RWPE2 (cell line): Measurements from ENCODE around the gene NKAIN2.
"Not testable (repeated sequence)": the region's sequence is repeated elsewhere in the genome, so short reads cannot be mapped to it uniquely, and the experiment has no call there.

Experiments
- ATAC-seq: fragments of 200-7000 bp; cut with Tn5 transposase; 3 replicates; pipeline ENCODE4 v1.9.1; 2021; ENCODE audit warnings: low read depth
- DNase-seq: peaks from one replicate; pipeline ENCODE4 v3.0.0-alpha.2; 2020; ENCODE audit warnings: low spot score
- H3K27ac ChIP-seq: fragments of 450-650 bp; 2 replicates; pipeline ENCODE4 v1.5.1; 2017; ENCODE audit warnings: mild to moderate bottlenecking; ENCODE audit not compliant: poor library complexity, severe bottlenecking
- H3K27me3 ChIP-seq: fragments of 250-450 bp; sonication (Bioruptor Pico); 2 replicates; pipeline ENCODE4 v1.5.1; 2021; ENCODE audit warnings: mild to moderate bottlenecking, moderate library complexity; ENCODE audit not compliant: insufficient read depth, poor library complexity, severe bottlenecking
- H3K36me3 ChIP-seq: fragments of 250-450 bp; sonication (Bioruptor Pico); 2 replicates; pipeline ENCODE4 v1.5.1; 2020; ENCODE audit warnings: low read depth, mild to moderate bottlenecking, moderate library complexity
- H3K4me1 ChIP-seq: fragments of 250-450 bp; sonication (Bioruptor Pico); 2 replicates; pipeline ENCODE4 v1.5.1; 2021; ENCODE audit warnings: mild to moderate bottlenecking, moderate library complexity; ENCODE audit not compliant: insufficient read depth, poor library complexity, severe bottlenecking
- H3K4me3 ChIP-seq: fragments of 250-450 bp; sonication (Bioruptor Pico); 2 replicates; pipeline ENCODE4 v1.5.1; 2021; ENCODE audit warnings: mild to moderate bottlenecking, moderate library complexity; ENCODE audit not compliant: severe bottlenecking
- H3K9me3 ChIP-seq: fragments of 250-450 bp; sonication (Bioruptor Pico); 2 replicates; pipeline ENCODE4 v1.5.1; 2021; ENCODE audit warnings: mild to moderate bottlenecking, moderate library complexity; ENCODE audit not compliant: severe bottlenecking
- TF ChIP-seq, protein P1 (sequence below): fragments of 450-650 bp; IDR thresholded peaks from one replicate; pipeline ENCODE4 v1.5.1; 2017; ENCODE audit warnings: mild to moderate bottlenecking, moderate library complexity; ENCODE audit not compliant: poor library complexity, severe bottlenecking

NKAIN2 gene

DNA sequence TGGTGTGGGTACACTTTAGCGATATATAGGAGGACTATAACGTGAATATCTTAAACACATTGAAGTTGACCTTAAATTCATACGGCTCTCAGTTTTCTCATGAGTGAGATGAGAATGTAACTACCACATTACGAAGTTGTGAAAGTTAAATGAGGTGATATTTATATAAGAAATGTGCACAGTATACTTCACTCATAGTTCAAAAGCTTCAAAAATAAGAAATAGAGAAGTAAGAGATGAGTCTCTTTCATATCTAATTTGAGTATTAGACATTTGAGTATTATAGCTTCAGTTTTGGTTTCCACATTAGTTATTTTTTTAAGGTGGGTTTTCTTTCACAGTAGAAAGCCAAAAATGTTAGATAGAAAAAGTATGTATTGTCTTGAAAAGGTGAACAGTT is 183.3 kb downstream of the NKAIN2 start:
- H3K9me3 ChIP-seq: no peaks in the 10 kb centered on the region
- TF ChIP-seq, protein P1, sequence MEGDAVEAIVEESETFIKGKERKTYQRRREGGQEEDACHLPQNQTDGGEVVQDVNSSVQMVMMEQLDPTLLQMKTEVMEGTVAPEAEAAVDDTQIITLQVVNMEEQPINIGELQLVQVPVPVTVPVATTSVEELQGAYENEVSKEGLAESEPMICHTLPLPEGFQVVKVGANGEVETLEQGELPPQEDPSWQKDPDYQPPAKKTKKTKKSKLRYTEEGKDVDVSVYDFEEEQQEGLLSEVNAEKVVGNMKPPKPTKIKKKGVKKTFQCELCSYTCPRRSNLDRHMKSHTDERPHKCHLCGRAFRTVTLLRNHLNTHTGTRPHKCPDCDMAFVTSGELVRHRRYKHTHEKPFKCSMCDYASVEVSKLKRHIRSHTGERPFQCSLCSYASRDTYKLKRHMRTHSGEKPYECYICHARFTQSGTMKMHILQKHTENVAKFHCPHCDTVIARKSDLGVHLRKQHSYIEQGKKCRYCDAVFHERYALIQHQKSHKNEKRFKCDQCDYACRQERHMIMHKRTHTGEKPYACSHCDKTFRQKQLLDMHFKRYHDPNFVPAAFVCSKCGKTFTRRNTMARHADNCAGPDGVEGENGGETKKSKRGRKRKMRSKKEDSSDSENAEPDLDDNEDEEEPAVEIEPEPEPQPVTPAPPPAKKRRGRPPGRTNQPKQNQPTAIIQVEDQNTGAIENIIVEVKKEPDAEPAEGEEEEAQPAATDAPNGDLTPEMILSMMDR: no peak
- H3K4me1 ChIP-seq: no peaks in the 10 kb centered on the region
- no peaks in the 10 kb centered on the region for H3K27me3 ChIP-seq
- DNase-seq (no peak), ATAC-seq (no peak)
- H3K4me3 ChIP-seq: no peak overlapping the region
- H3K36me3 ChIP-seq: no peaks in the 10 kb centered on the region
- H3K27ac ChIP-seq: no peak overlapping the region

DNA sequence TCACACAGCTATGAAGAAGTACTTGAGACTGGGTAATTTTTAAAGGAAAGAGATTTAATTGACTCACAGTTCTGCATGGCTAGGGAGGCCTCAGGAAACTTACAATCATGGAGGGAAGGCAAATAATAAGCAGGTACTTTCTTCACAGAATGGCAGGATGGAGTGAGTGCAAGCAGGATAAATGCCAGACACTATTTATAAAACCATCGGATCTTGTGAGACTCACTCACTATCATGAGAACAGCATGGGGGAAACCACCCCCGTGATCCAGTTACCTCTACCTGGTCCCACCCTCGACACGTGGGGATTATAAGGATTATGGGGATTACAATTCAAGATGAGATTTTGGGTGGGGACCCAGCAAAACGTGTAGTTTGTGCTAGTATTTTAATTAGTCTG is 186.3 kb downstream of the NKAIN2 start:
- H3K9me3 ChIP-seq, DNase-seq, ATAC-seq, H3K27me3 ChIP-seq, H3K27ac ChIP-seq, H3K36me3 ChIP-seq, H3K4me1 ChIP-seq, H3K4me3 ChIP-seq: not testable (repeated sequence)

DNA sequence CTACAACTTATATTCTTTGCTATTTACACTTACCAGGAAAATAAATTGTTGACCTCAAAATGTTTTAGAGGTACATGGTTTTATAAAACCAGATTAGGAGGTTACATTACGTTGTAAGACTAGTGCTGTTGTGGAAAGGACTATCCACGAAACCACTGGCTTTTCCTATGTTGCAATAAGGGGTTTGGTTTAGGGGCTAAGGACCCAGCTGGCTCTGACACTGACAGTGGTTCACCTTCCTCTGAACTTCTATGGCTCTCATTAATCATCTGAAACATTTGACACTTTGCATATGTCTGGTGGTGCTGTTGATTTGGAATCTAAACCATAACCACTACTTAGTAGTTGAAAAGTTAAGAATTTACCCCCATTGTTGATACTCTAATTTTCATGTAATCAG is 186.7 kb downstream of the NKAIN2 start:
- no peak for ATAC-seq
- Histone ChIP-seq H3K4me3 (no peak overlapping the region), H3K36me3 (no peaks in the 10 kb centered on the region), H3K4me1 (no peaks in the 10 kb centered on the region), H3K27me3 (no peaks in the 10 kb centered on the region), H3K27ac (no peak overlapping the region), H3K9me3 (no peaks in the 10 kb centered on the region)
- no peak for DNase-seq
- TF ChIP-seq, protein P1: no peak

DNA sequence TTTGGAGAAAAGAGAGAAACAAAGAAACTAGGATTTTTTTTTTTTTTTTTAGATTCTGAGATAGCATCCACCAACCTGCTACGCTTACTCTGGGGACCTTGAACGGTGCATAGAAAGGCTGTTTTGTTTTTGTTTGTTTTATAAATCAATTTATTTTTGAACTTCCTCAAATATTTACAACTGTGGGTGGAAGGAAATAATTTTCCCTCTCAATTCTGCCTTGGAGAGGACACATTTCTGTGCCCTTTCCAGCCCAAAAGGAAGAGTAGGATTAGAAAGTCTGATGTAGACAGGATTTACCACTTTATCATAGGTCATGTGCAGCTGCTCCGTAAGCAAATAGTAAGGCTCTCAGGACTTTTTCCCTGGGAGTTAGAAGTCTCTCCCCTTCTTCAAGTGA is 190.5 kb downstream of the NKAIN2 start:
- Histone ChIP-seq H3K4me1 (no peaks in the 10 kb centered on the region), H3K9me3 (no peaks in the 10 kb centered on the region), H3K27me3 (no peaks in the 10 kb centered on the region), H3K4me3 (no peak overlapping the region), H3K27ac (no peak overlapping the region), H3K36me3 (no peaks in the 10 kb centered on the region)
- TF ChIP-seq, protein P1: no peak
- no peak for ATAC-seq
- DNase-seq: no peak

DNA sequence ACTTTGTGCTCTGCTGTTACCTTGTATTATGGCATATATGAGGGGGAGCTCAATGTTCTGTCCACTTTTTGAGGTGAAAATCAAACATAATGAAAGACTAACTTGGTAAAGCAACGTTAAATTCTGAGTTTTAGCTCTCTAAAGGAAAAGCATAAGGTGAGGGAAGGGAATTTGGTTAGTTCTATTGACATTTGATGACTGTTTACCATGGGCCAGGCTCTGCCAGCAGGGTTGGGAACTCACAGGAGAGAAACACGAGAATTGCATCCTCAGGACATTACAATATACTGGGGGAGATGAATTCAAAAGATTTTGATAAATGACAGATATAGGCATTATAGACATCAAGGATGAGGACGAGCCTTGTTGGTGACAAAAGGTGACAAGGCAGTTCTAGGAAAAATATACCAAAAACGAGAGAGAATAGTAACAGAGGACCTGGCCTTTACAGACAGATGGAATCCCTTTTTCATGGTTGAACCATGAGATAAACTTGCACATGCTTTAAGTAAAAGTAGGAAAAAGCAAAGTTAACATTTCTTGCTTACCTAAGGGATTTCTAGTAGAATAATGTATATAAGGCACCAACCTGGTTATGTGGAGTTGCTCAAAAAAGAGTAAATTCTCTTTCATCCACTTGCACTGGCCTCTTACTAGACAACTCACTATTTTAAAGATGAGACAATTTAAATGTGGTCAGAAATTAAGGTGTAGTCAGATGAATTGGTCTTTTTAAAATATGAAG is 191.4 kb downstream of the NKAIN2 start:
- DNase-seq (no peak), ATAC-seq (no peak)
- H3K4me1 ChIP-seq: no peaks in the 10 kb centered on the region
- H3K27me3 ChIP-seq: no peaks in the 10 kb centered on the region
- no peak overlapping the region for H3K27ac ChIP-seq
- no peaks in the 10 kb centered on the region for H3K36me3 ChIP-seq
- H3K9me3 ChIP-seq: no peaks in the 10 kb centered on the region
- H3K4me3 ChIP-seq: no peak overlapping the region
- TF ChIP-seq, protein P1: no peak
